Measurements from ENCODE around the gene SORCS2. TPM values are rescaled to one million over a fixed set of nuclear protein-coding genes. Genes with fewer than 3 reads are reported as not detected.

The SORCS2 gene
- total and polyA plus RNA-seq, 9 donors = 7.4 to 24.9 (median 13.0) TPM

DNA sequence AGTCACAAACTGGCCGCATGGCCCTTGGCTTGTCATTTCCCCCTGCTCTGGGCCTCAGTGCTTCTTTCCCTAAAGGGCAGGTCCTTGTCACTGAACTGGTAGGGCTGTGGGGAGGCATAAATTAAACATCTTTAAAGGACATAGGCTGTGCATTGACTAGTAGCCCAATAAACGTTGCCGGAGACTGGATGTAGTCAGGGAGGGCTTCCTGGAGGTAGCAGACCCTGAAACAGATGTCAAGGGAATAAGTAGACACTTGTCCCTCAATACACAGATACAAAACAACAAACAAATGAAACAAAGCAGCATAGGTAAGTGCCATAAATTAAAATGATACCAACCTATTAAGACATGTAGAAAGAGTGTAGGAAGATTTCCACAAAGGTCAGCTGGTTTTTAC lies 314.2 kb downstream of the SORCS2 start:
- WGBS (ENCODE audit: insufficient coverage) = 100% methylated on average over 1 of the region's 3 CpGs
- no peak overlapping the region for H3K4me3 ChIP-seq (ENCODE audit: low read length)
- DNase-seq = no peak
- H3K36me3 ChIP-seq (ENCODE audit: control insufficient read depth, insufficient read depth, low read length) = no peaks in the 10 kb centered on the region
- peaks cover 24% of the 10 kb centered on the region for H3K27me3 ChIP-seq (ENCODE audit: control insufficient read depth, insufficient read depth, low read length)
- H3K9me3 ChIP-seq (replicated peaks; ENCODE audit: control insufficient read depth, low read depth, low read length) = no peaks in the 10 kb centered on the region
- H3K4me1 ChIP-seq (ENCODE audit: control insufficient read depth, insufficient read depth, low read length) = peaks cover 30% of the 10 kb centered on the region
- H3K27ac ChIP-seq (ENCODE audit: low read length) = no peak overlapping the region

DNA sequence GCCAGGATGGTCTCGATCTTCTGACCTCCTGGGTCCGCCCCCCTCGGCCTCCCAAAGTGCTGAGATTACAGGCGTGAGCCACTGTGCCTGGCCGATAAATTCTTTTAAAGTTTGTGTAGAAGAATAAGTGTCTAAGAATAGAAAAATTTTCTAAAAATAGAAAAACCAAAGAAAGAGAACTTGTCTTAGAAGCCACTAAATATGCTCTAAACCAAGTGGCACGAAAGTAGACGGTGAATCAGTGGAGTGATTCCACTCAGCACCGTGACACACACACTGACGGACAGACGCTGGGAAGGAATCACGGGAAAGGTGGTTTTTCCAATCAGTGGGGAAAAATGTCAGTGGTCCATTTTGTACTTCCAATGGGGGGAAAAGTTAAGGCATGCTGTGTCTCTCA lies 315.0 kb downstream of the SORCS2 start:
- Histone ChIP-seq H3K4me3 (ENCODE audit: low read length) (no peak overlapping the region), H3K36me3 (ENCODE audit: control insufficient read depth, insufficient read depth, low read length) (no peaks in the 10 kb centered on the region), H3K4me1 (ENCODE audit: control insufficient read depth, insufficient read depth, low read length) (peaks cover 37% of the 10 kb centered on the region), H3K27ac (ENCODE audit: low read length) (no peak overlapping the region), H3K9me3 (replicated peaks; ENCODE audit: control insufficient read depth, low read depth, low read length) (no peaks in the 10 kb centered on the region), H3K27me3 (ENCODE audit: control insufficient read depth, insufficient read depth, low read length) (peaks cover 20% of the 10 kb centered on the region)
- DNase-seq = no peak
- 73% methylated on average over 6 of the region's 11 CpGs for WGBS (ENCODE audit: insufficient coverage)

DNA sequence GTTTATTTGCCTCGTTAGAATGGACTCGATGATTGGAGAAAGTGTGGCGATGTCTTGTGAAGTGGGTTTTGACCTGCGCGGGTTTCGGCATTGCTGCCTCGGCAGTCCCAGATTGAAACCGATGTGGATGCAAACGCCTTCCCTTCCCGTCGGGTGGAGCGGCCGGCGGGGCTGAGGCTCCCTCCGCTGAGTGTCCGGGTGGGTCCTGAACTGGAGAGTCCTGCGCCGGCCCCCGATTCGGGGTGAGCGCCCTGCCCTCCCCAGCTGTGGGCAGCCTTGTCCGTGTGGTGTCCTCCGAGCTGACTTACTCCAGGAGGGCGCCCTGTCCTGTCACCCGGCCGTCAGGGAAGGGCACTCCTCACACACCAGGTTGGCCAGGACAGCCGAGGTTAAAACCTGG lies 317.7 kb downstream of the SORCS2 start:
- H3K36me3 ChIP-seq (ENCODE audit: control insufficient read depth, insufficient read depth, low read length) = no peaks in the 10 kb centered on the region
- H3K4me3 ChIP-seq (ENCODE audit: low read length) = no peak overlapping the region
- 76% methylated on average over 26 of the region's 27 CpGs for WGBS (ENCODE audit: insufficient coverage)

DNA sequence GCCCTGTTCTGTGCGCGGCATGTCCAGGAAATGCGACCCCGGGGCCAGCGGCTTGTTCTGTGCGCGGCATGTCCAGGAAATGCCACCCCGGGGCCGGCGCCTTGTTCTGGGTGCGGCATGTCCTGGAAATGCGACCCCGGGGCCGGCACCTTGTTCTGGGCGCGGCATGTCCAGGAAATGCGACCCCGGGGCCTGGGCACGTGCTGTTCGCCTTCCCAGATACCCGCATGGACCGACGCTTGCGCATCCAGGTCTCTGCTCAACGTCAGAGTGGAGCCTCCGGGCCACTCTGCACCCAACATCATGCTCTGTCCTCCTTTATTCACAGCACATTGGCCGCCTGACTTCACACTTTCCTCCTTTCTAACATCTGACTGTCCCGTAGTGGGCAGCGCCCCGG lies 318.2 kb downstream of the SORCS2 start:
- Histone ChIP-seq H3K4me3 (ENCODE audit: low read length) (no peak overlapping the region), H3K27ac (ENCODE audit: low read length) (no peak overlapping the region), H3K27me3 (ENCODE audit: control insufficient read depth, insufficient read depth, low read length) (peaks cover 39% of the 10 kb centered on the region), H3K9me3 (replicated peaks; ENCODE audit: control insufficient read depth, low read depth, low read length) (no peaks in the 10 kb centered on the region), H3K36me3 (ENCODE audit: control insufficient read depth, insufficient read depth, low read length) (no peaks in the 10 kb centered on the region), H3K4me1 (ENCODE audit: control insufficient read depth, insufficient read depth, low read length) (peaks cover 36% of the 10 kb centered on the region)
- 81% methylated on average over 26 of the region's 30 CpGs for WGBS (ENCODE audit: insufficient coverage)
- DNase-seq = no peak

More for the DNA sequence above, 317.7 kb downstream of the SORCS2 start:
- no peak for DNase-seq
- Histone ChIP-seq H3K27ac (ENCODE audit: low read length) (no peak overlapping the region), H3K9me3 (replicated peaks; ENCODE audit: control insufficient read depth, low read depth, low read length) (no peaks in the 10 kb centered on the region), H3K4me1 (ENCODE audit: control insufficient read depth, insufficient read depth, low read length) (peaks cover 36% of the 10 kb centered on the region), H3K27me3 (ENCODE audit: control insufficient read depth, insufficient read depth, low read length) (peaks cover 35% of the 10 kb centered on the region)

DNA sequence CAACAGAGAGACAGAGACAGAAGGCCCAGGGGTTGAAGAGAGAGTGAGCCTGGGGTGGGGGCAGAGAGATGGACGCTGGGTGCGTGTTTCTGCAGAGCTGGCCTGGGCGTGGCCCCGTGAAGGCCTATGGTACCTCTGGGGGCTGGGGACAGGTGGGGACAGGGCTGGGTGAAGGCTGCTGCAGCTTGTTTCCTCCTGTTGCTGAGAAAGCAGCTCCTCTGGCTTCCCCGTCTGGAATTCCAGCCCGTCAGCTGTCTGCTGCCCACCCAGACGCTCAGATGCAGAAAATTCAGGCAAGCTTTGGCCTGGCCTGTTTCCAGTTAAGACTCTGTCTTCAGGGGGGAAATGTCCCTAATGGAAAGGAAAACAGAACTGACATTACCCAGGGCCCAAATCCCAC lies 319.2 kb downstream of the SORCS2 start:
- no peak overlapping the region for H3K4me3 ChIP-seq (ENCODE audit: low read length)
- DNase-seq = peak; percentile 56
- WGBS (ENCODE audit: insufficient coverage) = 29% methylated on average over 4 of the region's 7 CpGs
- H3K36me3 ChIP-seq (ENCODE audit: control insufficient read depth, insufficient read depth, low read length) = no peaks in the 10 kb centered on the region
- no peaks in the 10 kb centered on the region for H3K9me3 ChIP-seq (replicated peaks; ENCODE audit: control insufficient read depth, low read depth, low read length)
- H3K4me1 ChIP-seq (ENCODE audit: control insufficient read depth, insufficient read depth, low read length) = peaks cover 42% of the 10 kb centered on the region
- H3K27ac ChIP-seq (ENCODE audit: low read length) = no peak overlapping the region
- H3K27me3 ChIP-seq (ENCODE audit: control insufficient read depth, insufficient read depth, low read length) = peaks cover 48% of the 10 kb centered on the region

DNA sequence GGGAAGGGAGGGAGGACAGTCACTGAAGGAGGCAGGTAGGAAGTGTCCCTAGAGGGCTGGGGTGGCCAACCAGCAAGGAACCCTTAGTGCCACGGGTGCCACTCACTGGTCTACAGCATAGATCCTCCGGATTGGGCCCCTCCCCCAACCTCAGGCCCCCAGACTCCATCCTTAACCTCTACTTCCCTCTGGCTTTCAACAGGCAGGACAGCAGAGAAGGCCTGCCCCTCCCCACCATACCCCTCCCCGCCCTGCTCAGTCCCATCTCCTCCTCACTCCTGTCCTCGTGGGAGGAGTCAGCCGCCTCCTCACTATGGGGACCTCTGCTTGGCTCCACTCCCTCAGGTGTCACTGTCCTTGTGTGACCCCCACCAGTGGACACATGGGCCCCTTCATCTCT lies 320.1 kb downstream of the SORCS2 start:
- Histone ChIP-seq H3K27ac (ENCODE audit: low read length) (no peak overlapping the region), H3K4me1 (ENCODE audit: control insufficient read depth, insufficient read depth, low read length) (peaks cover 45% of the 10 kb centered on the region), H3K36me3 (ENCODE audit: control insufficient read depth, insufficient read depth, low read length) (no peaks in the 10 kb centered on the region), H3K9me3 (replicated peaks; ENCODE audit: control insufficient read depth, low read depth, low read length) (no peaks in the 10 kb centered on the region), H3K4me3 (ENCODE audit: low read length) (no peak overlapping the region), H3K27me3 (ENCODE audit: control insufficient read depth, insufficient read depth, low read length) (peaks cover 52% of the 10 kb centered on the region)
- no peak for DNase-seq
- 47% methylated on average over 4 of the region's 5 CpGs for WGBS (ENCODE audit: insufficient coverage)

DNA sequence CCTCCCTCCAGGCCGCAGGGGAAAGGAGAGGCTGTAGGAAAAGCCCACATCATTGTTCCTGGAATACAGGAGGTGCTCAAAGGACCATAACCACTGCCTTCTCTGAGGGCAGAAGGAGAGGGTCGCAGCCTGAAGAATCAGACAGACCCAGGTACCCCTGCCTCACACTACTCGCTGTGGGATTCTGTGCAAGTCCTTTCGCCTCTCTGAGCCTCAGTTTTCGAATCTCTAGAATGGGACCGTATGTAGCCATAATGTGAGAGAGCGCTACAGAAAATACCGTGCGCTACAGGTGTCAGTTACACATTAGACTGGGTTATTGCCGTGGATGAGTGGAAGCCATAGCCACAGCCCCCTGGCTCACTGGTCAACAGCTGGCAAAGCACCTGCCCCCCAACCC lies 320.6 kb downstream of the SORCS2 start:
- Histone ChIP-seq H3K4me1 (ENCODE audit: control insufficient read depth, insufficient read depth, low read length) (peaks cover 45% of the 10 kb centered on the region), H3K36me3 (ENCODE audit: control insufficient read depth, insufficient read depth, low read length) (no peaks in the 10 kb centered on the region), H3K4me3 (ENCODE audit: low read length) (no peak overlapping the region), H3K9me3 (replicated peaks; ENCODE audit: control insufficient read depth, low read depth, low read length) (no peaks in the 10 kb centered on the region), H3K27ac (ENCODE audit: low read length) (no peak overlapping the region), H3K27me3 (ENCODE audit: control insufficient read depth, insufficient read depth, low read length) (peaks cover 55% of the 10 kb centered on the region)
- WGBS (ENCODE audit: insufficient coverage) = 88% methylated on average over 9 of the region's 10 CpGs
- no peak for DNase-seq

DNA sequence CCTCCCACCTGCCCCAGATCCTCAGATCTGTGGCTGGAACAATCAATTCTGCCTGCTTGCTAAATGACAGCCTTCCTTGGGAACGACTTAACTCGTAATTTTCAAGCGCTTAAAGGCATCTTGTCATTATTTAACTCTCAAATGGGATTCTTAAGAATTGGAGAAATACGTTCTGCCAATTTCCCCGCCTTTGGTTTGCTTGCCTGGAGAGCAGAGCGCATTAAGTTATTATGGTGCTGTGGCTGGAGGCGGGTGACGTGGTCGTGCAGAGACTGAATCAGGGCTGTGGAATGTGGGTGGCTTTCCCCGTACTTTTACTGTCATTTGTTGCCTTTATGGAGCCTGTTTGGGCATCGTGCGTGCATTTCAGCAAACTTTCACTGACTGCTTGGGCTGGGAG lies 321.3 kb downstream of the SORCS2 start:
- H3K4me3 ChIP-seq (ENCODE audit: low read length) = no peak overlapping the region
- peaks cover 48% of the 10 kb centered on the region for H3K4me1 ChIP-seq (ENCODE audit: control insufficient read depth, insufficient read depth, low read length)
- H3K36me3 ChIP-seq (ENCODE audit: control insufficient read depth, insufficient read depth, low read length) = no peaks in the 10 kb centered on the region
- H3K27ac ChIP-seq (ENCODE audit: low read length) = no peak overlapping the region
- H3K27me3 ChIP-seq (ENCODE audit: control insufficient read depth, insufficient read depth, low read length) = peaks cover 55% of the 10 kb centered on the region
- 50% methylated on average over 7 of the region's 12 CpGs for WGBS (ENCODE audit: insufficient coverage)
- no peak for DNase-seq
- H3K9me3 ChIP-seq (replicated peaks; ENCODE audit: control insufficient read depth, low read depth, low read length) = no peaks in the 10 kb centered on the region

DNA sequence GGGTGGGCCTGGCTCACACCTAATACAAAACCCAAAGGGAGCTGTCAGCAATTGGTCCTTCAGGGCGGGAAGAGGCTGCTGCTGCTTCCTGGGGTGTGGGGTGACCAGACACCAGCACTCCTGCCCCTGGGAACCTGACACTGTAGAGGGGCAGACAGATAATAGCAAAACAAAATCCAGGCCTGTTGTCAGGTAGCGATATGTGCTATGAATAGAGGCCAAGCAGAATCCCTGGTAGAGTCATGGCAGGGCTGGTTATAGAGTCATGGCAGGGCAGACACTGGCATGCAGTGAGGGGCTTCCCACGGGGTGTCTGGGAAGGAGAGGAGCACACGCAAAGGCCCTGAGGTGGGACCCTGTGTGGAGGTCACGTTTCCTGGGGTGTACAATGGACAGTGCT lies 321.9 kb downstream of the SORCS2 start:
- WGBS (ENCODE audit: insufficient coverage) = 93% methylated on average over 5 of the region's 5 CpGs
- no peak overlapping the region for H3K4me3 ChIP-seq (ENCODE audit: low read length)
- H3K36me3 ChIP-seq (ENCODE audit: control insufficient read depth, insufficient read depth, low read length) = no peaks in the 10 kb centered on the region
- peaks cover 48% of the 10 kb centered on the region for H3K4me1 ChIP-seq (ENCODE audit: control insufficient read depth, insufficient read depth, low read length)
- no peak overlapping the region for H3K27ac ChIP-seq (ENCODE audit: low read length)
- peaks cover 52% of the 10 kb centered on the region for H3K27me3 ChIP-seq (ENCODE audit: control insufficient read depth, insufficient read depth, low read length)
- no peak for DNase-seq
- no peaks in the 10 kb centered on the region for H3K9me3 ChIP-seq (replicated peaks; ENCODE audit: control insufficient read depth, low read depth, low read length)

DNA sequence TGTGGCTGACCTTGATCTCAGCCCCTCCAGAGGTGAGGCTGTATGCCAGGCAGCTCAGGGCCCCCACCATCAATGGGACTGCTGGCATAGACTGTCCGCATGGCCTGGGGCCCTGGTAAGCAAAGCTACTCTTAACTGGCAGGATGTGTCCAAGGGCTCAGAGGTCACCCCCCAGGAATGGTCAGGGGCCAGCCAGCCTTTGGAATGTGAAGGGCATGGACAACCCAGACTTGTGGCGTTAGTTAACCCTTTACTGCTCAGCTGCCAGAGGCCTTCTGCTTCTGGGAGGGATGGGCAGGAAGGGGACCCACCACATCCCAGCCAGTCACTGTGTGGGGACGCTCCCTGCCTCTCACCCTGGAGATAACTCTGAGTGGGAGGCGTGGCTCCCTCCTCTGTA lies 322.5 kb downstream of the SORCS2 start:
- peaks cover 50% of the 10 kb centered on the region for H3K27me3 ChIP-seq (ENCODE audit: control insufficient read depth, insufficient read depth, low read length)

DNA sequence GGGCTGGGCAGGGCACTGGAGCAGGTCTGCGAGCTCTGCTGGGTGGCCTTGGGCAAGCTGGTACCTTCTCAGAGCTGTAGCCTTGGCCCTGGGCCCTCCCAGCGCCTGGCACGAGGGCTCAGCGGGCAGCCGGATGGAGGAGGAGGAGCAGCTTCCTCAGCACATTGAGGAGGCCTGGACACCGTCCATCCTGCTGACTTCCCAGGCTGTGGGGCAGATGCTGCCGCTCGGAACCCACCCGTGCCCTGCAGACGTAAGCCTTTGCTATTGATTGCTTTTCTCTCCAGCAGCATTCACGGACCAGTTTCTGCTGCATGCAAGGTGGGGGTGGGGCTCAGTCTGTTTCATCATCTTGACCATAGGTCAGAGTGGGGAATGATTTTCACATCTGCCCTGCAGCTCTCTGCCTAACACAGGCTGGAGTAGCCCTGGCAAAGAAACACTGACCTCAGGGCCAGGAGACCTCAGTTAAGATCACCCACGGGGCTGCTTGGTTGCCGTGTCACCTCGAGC lies 323.1 kb downstream of the SORCS2 start:
- H3K4me3 ChIP-seq (ENCODE audit: low read length) = no peak overlapping the region
- no peaks in the 10 kb centered on the region for H3K36me3 ChIP-seq (ENCODE audit: control insufficient read depth, insufficient read depth, low read length)
- WGBS (ENCODE audit: insufficient coverage) = 61% methylated on average over 14 of the region's 14 CpGs
- peaks cover 50% of the 10 kb centered on the region for H3K27me3 ChIP-seq (ENCODE audit: control insufficient read depth, insufficient read depth, low read length)
- no peaks in the 10 kb centered on the region for H3K9me3 ChIP-seq (replicated peaks; ENCODE audit: control insufficient read depth, low read depth, low read length)
- peaks cover 48% of the 10 kb centered on the region for H3K4me1 ChIP-seq (ENCODE audit: control insufficient read depth, insufficient read depth, low read length)
- DNase-seq = no peak
- no peak overlapping the region for H3K27ac ChIP-seq (ENCODE audit: low read length)

More for the DNA sequence above, 322.5 kb downstream of the SORCS2 start:
- no peak overlapping the region for H3K4me3 ChIP-seq (ENCODE audit: low read length)
- no peak for DNase-seq
- WGBS (ENCODE audit: insufficient coverage) = 100% methylated on average over 3 of the region's 4 CpGs
- H3K9me3 ChIP-seq (replicated peaks; ENCODE audit: control insufficient read depth, low read depth, low read length) = no peaks in the 10 kb centered on the region
- H3K4me1 ChIP-seq (ENCODE audit: control insufficient read depth, insufficient read depth, low read length) = peaks cover 48% of the 10 kb centered on the region
- no peaks in the 10 kb centered on the region for H3K36me3 ChIP-seq (ENCODE audit: control insufficient read depth, insufficient read depth, low read length)
- H3K27ac ChIP-seq (ENCODE audit: low read length) = no peak overlapping the region
